ACHN (cell line): ENCODE measurements around the gene LTBP4.
"Not testable (repeated sequence)": the region's sequence is repeated elsewhere in the genome, so short reads cannot be mapped to it uniquely, and the experiment has no call there.

Experiments
- DNase-seq: peaks from one replicate; pipeline ENCODE4 v3.0.0-alpha.2; 2015
- in situ Hi-C: cut with HindIII; loops from 2 replicates; pipeline ENCODE4 v1.10.0; 2017; ENCODE audit warnings: low sequenced_read_pairs, low pct_ligation_motif_present, low pct_unique_long_range_greater_than_20kb

LTBP4 gene

GRCh38 chr19:40640744-40641143, 39.6 kb downstream of the LTBP4 start:
- in situ Hi-C loops: no loop called here
- DNase-seq: no peak

DNA sequence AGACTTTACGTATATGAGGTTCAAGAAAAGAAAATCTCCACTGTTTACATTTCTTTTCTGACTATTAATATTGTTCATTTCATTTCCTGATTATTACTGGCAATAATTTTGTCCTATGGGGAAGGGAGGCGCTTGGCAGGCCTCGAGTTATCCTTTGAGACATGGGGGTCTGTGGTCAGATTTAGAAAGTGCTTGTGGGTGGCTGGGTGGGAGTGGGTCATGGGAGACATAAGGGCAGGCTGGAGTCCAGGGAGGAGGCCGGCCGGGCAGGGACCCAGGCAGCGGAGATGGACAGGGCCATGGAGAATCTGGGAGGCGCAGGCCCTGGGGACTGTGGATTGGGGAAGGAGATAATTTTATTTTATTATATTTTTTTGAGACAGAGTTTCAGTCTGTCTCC, 40.1 kb downstream of the LTBP4 start:
- in situ Hi-C loops: no loop called here
- DNase-seq: no peak

DNA sequence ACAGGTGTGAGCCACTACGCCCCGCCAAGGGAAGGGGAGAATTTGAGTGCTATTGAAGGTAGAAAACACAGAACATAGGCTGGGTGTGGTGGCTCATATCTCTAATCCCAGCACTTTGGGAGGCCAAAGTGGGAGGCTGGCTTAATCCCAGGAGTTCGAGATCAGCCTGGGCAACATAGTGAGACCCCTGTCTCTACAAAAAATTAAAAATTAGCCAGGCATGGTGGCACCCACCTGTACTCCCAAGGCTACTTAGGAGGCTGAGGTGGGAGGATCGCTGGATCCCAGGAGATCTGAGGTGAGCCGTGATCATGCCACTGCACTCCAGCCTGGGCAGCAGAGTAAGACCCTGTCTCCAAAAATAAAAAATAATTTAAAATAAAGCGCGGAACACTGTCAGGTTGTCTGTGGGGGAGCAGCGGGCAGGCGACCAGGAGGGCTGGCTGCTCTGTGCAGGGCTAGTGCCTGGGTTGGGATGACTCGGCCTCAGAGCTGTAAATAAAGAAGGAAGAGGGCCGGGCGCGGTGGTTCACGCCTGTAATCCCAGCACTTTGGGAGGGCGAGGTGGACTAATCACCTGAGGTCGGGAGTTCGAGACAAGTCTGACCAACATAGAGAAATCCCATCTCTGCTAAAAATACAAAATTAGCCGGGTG, 41.0 kb downstream of the LTBP4 start:
- DNase-seq: no peak
- in situ Hi-C loops: no loop called here

- DNase-seq: no peak
- in situ Hi-C loops: no loop called here
Measured at GRCh38 chr19:40642757-40643305, 41.7 kb downstream of the LTBP4 start.

DNA sequence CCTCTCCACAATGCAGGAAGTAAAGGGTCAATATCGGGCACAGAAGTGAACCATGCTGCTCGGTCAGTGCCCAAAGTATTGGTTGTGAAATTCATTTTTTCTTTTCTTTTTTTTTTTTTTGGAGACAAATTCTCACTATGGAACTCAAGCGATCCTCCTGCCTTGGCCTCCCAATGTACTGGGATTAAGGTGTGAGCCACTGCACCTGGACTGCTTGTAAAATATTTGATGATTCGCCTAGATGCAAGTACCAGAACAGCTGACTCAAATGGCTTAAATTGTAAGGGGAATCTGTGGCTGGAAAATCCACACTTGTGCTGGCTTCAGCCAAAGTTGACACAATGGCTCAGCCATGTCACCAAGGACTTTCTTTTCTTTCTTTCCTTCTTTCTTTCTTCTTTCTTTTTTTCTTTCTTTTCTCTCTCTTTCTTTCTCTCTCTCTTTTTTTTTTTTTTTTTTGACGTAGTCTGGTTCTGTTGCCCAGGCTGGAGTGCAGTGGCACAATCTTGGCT, 45.6 kb downstream of the LTBP4 start:
- no peak for DNase-seq
- in situ Hi-C loops: no loop called here

DNA sequence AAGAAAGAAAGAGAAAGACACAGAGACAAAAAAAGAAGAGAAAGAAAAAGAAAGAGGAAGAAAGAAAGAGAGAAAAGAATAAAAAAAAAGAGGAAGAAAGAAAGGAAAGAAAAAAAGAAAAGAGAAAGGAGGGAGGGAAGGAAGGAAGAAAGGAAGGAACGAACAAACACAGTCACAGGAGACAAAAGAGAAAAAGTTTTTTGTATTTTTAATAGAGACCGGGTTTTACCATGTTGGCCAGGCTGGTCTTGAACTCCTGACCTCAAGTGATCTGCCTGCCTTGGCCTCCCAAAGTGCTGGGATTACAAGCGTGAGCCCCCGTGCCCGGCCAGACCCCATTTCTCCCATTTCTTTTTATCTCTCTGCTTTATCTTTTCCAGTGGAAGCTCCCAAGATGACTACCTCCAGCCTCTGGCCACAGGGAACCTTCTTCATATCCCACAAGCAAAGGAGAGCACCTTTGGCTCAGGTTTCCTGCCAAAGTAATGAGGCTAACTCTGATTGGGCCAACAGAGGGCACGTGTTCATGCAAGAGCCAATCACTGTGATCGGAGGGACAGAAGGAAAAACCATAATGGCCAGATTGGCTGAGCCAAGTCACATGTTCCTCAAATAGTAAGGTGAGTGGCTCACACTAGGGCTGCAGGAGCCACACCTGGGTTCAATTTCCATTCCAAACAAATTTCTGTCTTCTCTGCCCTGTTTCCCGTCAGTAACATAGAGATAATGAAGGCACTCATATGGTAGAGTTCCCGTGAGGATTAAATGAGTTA, 48.9 kb downstream of the LTBP4 start:
- in situ Hi-C loops: not testable (repeated sequence)

GRCh38 chr19:40650749-40651305, 49.7 kb downstream of the LTBP4 start:
- in situ Hi-C loops: no loop called here
- no peak for DNase-seq

More for the DNA sequence above, 48.9 kb downstream of the LTBP4 start:
- DNase-seq: not testable (repeated sequence)

GRCh38 chr19:40652303-40652702, 51.1 kb downstream of the LTBP4 start:
- in situ Hi-C loops, DNase-seq: not testable (repeated sequence)

DNA sequence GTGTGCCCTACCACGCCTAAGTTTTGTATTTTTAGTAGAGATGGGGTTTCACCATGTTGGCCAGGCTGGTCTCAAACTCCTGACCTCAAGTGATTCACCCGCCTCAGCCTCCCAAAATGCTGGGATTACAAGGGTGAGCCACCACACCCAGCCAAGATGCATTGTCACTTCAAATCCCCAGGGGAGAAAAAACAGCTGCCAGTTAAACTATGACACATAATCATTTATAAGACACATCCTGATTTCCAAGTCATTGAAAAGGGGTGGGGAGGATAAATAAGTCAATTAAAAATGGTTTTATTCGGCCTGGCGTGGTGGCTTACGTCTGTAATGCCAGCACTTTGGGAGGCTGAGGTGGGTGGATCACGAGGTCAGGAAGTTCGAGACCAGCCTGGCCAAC, 54.5 kb downstream of the LTBP4 start:
- DNase-seq, in situ Hi-C loops: not testable (repeated sequence)

DNA sequence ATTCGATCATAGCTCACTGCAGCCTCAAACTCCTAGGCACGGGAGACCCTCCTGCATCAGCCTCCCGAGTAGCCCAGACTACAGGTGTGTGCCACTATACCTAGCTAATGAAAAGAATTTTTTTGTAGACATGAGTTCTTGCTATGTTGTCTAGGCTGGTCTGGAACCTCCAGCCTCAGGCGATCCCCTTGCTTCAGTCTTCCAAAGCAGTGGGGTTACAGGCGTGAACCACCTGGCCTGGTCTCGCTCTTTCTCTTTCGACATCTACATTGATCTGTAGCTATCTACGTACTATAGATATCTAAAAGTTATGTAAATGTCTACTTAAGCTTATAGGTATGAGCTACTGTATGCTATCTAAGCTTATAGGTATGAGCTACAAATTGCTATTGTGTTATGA, 56.9 kb downstream of the LTBP4 start:
- no peak for DNase-seq
- in situ Hi-C loops: no loop called here

GRCh38 chr19:40659116-40659515, 57.9 kb downstream of the LTBP4 start:
- in situ Hi-C loops: no loop called here
- DNase-seq: no peak

DNA sequence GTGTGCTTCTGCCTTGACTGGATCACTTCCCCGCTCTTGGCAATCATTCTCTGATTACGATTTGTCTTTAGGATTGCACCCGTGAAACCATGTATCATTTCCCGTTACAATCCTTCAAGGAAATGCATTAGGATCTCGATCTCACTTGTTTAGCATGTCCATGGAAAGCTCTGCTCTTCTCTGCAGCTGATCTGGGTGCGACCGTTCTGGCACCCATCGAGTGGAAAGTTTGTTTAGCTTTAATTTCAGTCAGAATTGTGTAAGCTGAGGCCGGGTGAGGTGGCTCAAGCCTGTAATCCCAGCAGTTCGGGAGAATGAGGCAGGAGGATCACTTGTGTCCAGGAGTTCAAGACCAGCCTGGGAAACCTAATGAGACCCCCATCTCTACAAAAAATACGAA, 58.4 kb downstream of the LTBP4 start:
- in situ Hi-C loops: no loop called here
- DNase-seq: no peak

DNA sequence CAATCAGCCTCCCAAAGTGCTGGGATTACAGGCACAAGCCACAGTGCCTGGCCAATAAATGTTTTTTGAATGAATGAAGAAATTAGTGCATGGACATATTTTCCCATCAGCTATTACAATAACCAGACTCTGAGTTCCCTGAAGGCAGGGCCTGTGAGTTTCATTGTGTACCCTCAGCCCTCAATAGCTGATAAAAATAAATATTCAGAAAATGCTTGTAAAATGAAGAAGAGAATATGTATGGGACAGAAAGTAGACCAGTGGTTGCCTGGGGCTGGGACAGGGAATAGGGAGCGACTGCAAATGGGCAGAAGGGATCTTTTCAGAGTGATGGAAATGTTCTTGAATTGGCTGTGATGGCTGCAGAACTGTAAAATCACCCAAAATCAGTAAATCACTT, 60.4 kb downstream of the LTBP4 start:
- DNase-seq: no peak
- in situ Hi-C loops: no loop called here

- in situ Hi-C loops: no loop called here
- peak; percentile 82 for DNase-seq
Measured at GRCh38 chr19:40662925-40663694, 61.9 kb downstream of the LTBP4 start.

DNA sequence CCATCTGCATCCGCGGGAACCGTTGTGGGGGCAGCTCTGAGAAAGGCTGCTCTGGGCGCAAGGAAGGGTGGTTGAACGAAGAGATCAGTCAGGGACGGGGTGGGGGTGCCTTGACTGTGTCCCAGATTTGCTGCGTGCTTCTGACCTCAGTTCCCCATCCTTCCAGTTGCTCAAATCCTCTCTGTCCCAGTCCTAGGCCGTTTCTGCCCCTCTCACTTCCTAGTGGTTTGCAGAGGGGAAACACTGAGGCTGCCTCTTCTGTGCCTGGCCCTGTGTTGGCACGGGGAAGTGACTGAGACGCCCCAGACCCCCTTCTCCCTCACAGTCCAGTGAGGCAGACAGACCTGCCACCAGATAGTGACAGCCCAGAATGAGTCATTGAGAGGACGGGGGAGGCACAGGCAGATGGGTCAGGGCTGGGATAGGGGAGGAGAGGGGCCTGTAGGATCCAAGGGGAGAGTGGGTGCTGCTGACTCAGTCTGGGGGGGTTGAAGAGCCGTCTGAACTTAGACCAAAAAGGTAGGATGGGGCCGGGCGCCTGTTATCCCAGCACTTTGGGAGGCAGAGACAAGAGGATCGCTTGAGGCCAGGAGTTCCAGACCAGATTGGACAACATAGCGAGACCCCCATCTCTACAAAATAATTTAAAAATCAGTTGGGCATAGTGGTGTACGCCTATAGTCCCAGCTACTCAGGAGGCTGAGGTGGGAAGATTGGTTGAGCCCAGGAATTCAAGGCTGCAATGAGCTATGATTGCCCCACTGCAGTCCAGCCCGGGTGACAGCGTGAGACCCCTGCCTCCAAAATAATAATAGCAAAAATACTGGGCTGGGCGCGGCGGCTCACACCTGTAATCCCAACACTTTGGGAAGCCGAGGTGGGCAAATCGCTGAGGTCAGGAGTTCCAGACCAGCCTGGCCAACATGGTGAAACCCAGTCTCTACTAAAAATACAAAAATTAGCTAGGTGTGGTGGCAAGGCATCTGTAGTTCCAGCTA, 62.8 kb downstream of the LTBP4 start:
- DNase-seq: no peak
- in situ Hi-C loops: no loop called here

GRCh38 chr19:40666803-40667438, 65.8 kb downstream of the LTBP4 start:
- no peak for DNase-seq
- in situ Hi-C loops: no loop called here

DNA sequence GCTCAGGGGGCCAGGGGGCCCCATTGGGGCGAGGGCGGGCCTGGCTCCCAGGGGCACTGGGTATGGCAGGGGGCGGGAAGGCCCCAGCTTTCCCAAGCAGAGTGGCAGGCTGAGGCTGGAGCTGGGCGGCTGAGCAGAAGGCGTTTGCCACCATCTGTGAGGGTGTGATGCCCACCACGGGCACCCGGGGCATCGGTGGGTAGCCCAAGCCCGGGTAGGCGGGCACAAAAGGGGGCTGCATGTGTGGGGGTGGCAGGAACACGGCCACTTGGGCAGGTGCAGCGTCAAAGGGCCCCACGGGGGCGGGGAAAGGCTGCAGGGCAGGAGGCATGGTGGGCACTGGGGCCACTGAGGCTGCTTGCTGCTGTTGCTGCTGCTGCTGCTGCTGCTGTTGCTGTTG, 66.4 kb downstream of the LTBP4 start:
- in situ Hi-C loops: no loop called here
- no peak for DNase-seq
